H1 (cell line): Measurements from ENCODE around the gene TAF8. TPM values are rescaled to one million over a fixed set of nuclear protein-coding genes. Genes with fewer than 3 reads are reported as not detected.

Source experiments
- BCL11A ChIP-seq, 2 experiments: IDR thresholded peaks; one replicate each; pipeline ENCODE4 v1.6.1; 2011; ENCODE audit warnings: low read depth in 2 of 2, low read length in 2 of 2, mild to moderate bottlenecking in 2 of 2
- CHD2 ChIP-seq: IDR thresholded peaks from 2 replicates; pipeline ENCODE4 v1.6.1; 2012; ENCODE audit warnings: low read length, improper control_type of control experiment
- CHD7 ChIP-seq: fragments of 300-600 bp; sonication (generic); IDR thresholded peaks from 2 replicates; pipeline ENCODE4 v1.7.1; 2012; ENCODE audit warnings: low read length, moderate library complexity, mild to moderate bottlenecking, inconsistent platforms; ENCODE audit not compliant: insufficient replicate concordance
- CTCF ChIP-seq, 3 experiments: IDR thresholded peaks; 1 replicate in 2 of 3; 2 replicates in 1 of 3; pipeline versions ENCODE4 v1.5.1 to v1.6.1; 2011; ENCODE audit warnings: low read length in 3 of 3, mild to moderate bottlenecking in 3 of 3, inconsistent platforms in 2 of 3, low read depth in 1 of 3, moderate library complexity in 1 of 3; ENCODE audit not compliant: insufficient read depth in 1 of 3; ENCODE audit errors: control extremely low read depth in 1 of 3
- KDM1A ChIP-seq: fragments of 200-600, 300-600 bp; sonication (generic); IDR thresholded peaks from 2 replicates; pipeline ENCODE4 v1.7.1; 2016; ENCODE audit warnings: mild to moderate bottlenecking, low read length, borderline replicate concordance
- RNF2 ChIP-seq: fragments of 200-900, 300-1000 bp; sonication (generic); IDR thresholded peaks from 2 replicates; pipeline ENCODE4 v1.7.1; 2016; ENCODE audit warnings: borderline replicate concordance, low read depth, mild to moderate bottlenecking, antibody characterized with exemption, low read length; ENCODE audit not compliant: poor library complexity, severe bottlenecking; ENCODE audit errors: missing control alignments
- SP1 ChIP-seq: IDR thresholded peaks from 2 replicates; pipeline ENCODE4 v1.6.1; 2011; ENCODE audit warnings: low read depth, low read length
- polyA plus RNA-seq, 7 experiments: library from polyadenylated mRNA; depleted of rRNA in 3 of 7; stranded (reverse) in 5 of 7; unstranded in 2 of 7; fragments of >200 nt in 5 of 7; fragments of 200-250 nt in 2 of 7; gene quantifications; 1 replicate in 5 of 7; 2 replicates in 1 of 7; 4 replicates in 1 of 7; pipeline versions ENCODE4 v1.2.1 to v1.2.3, GENCODE V29; 2011 to 2013; ENCODE audit warnings: missing spikeins in 2 of 7, mixed read lengths in 2 of 7
- total RNA-seq: library from RNA; stranded (reverse); fragmentation: NEBNext Ultra II Directional; extraction: Animal tissue kit (Norgen Biotek cat#: 25700); gene quantifications from 2 replicates; pipeline ENCODE4 v1.2.1, GENCODE V29; 2021

Gene TAF8
- total and polyA plus RNA-seq, 2 of the 8 experiments (the other 6 are each of a cell fraction or from before 2014, with no cell fraction given) = 32.2 to 34.0 TPM

- no peak for TF ChIP-seq CHD7
- TF ChIP-seq CHD2 = no peak
- TF ChIP-seq CTCF (IDR thresholded peaks at IDR 0.05; ENCODE audit: control extremely low read depth in 1 of 3, insufficient read depth in 1 of 3, low read depth in 1 of 3, low read length in 3 of 3) = peak in 2 of 3 experiments; percentile 97 to 98; a peak in 3 of 4 replicates
- TF ChIP-seq SP1 = 0 out of 2 replicates have a peak, but pooled peaks have one; percentile 22
- no peak for TF ChIP-seq RNF2
- TF ChIP-seq BCL11A (IDR thresholded peaks at IDR 0.05; ENCODE audit: low read depth in 2 of 2, low read length in 2 of 2) = no peak
- no peak for TF ChIP-seq KDM1A
Observed at GRCh38 chr6:42043787-42044475, 6.4 kb upstream of the TAF8 start (continued).
